H9 (cell line): ENCODE measurements around the gene PRKCA. TPM values are rescaled to one million over a fixed set of nuclear protein-coding genes. Genes with fewer than 3 reads are reported as not detected.

Experiments
- DNase-seq: peaks from one replicate; pipeline ENCODE4 v3.0.0-alpha.2; 2017
- H2AFZ ChIP-seq: one replicate; pipeline ENCODE4 v1.6.1; 2013; ENCODE audit warnings: mild to moderate bottlenecking, low read length, control low read depth, moderate library complexity
- H2AK5ac ChIP-seq: 2 replicates; pipeline ENCODE4 v1.6.1; 2013; ENCODE audit warnings: low read length, control low read depth, mixed read lengths; ENCODE audit not compliant: insufficient read length
- H2BK120ac ChIP-seq: one replicate; pipeline ENCODE4 v1.6.1; 2013; ENCODE audit warnings: low read depth, mild to moderate bottlenecking, low read length, control low read depth, inconsistent platforms; ENCODE audit not compliant: poor library complexity, severe bottlenecking
- H2BK12ac ChIP-seq: 2 replicates; pipeline ENCODE4 v1.6.1; 2013; ENCODE audit warnings: low read length, control low read depth, mixed read lengths, low read depth; ENCODE audit not compliant: insufficient read length
- H2BK15ac ChIP-seq: 2 replicates; pipeline ENCODE4 v1.6.1; 2013; ENCODE audit warnings: low read depth, low read length, control low read depth
- H2BK20ac ChIP-seq: one replicate; pipeline ENCODE4 v1.6.1; 2013; ENCODE audit warnings: low read depth, mild to moderate bottlenecking, low read length, control low read depth, inconsistent platforms; ENCODE audit not compliant: poor library complexity, severe bottlenecking
- H2BK5ac ChIP-seq: 2 replicates; pipeline ENCODE4 v1.6.1; 2013; ENCODE audit warnings: low read length, control low read depth, mixed read lengths; ENCODE audit not compliant: insufficient read length
- H3K14ac ChIP-seq: 2 replicates; pipeline ENCODE4 v1.6.1; 2013; ENCODE audit warnings: low read length, control low read depth; ENCODE audit not compliant: insufficient read depth
- H3K18ac ChIP-seq: 2 replicates; pipeline ENCODE4 v1.6.1; 2013; ENCODE audit warnings: low read depth, mild to moderate bottlenecking, mixed read lengths, low read length, control low read depth; ENCODE audit not compliant: insufficient read length
- H3K23ac ChIP-seq: 2 replicates; pipeline ENCODE4 v1.6.1; 2013; ENCODE audit warnings: low read length, control low read depth, mixed read lengths, low read depth; ENCODE audit not compliant: insufficient read length
- H3K23me2 ChIP-seq: 2 replicates; pipeline ENCODE4 v1.6.1; 2013; ENCODE audit warnings: low read depth, mild to moderate bottlenecking, mixed read lengths, low read length, control low read depth; ENCODE audit not compliant: insufficient read length, poor library complexity, severe bottlenecking
- H3K27ac ChIP-seq: 2 replicates; pipeline ENCODE4 v1.5.1; 2013; ENCODE audit warnings: low read length, control low read depth, mixed read lengths, low read depth; ENCODE audit not compliant: insufficient read length
- H3K27me3 ChIP-seq: 2 replicates; pipeline ENCODE4 v1.6.1; 2013; ENCODE audit warnings: low read length, control low read depth, inconsistent platforms; ENCODE audit not compliant: insufficient read depth
- H3K4ac ChIP-seq: 2 replicates; pipeline ENCODE4 v1.6.1; 2013; ENCODE audit warnings: low read depth, mild to moderate bottlenecking, control low read depth, inconsistent platforms, low read length, moderate library complexity
- H3K4me1 ChIP-seq: 2 replicates; pipeline ENCODE4 v1.6.1; 2013; ENCODE audit warnings: low read length, control low read depth, inconsistent platforms; ENCODE audit not compliant: insufficient read depth
- H3K4me2 ChIP-seq: 2 replicates; pipeline ENCODE4 v1.6.1; 2013; ENCODE audit warnings: low read length, control low read depth, mixed read lengths; ENCODE audit not compliant: insufficient read length, insufficient read depth
- H3K56ac ChIP-seq: 2 replicates; pipeline ENCODE4 v1.6.1; 2013; ENCODE audit warnings: low read depth, mild to moderate bottlenecking, mixed read lengths, low read length, control low read depth; ENCODE audit not compliant: insufficient read length
- H3K79me1 ChIP-seq: 2 replicates; pipeline ENCODE4 v1.6.1; 2013; ENCODE audit warnings: low read depth, mild to moderate bottlenecking, moderate library complexity, low read length, control low read depth, inconsistent platforms; ENCODE audit not compliant: insufficient read depth, poor library complexity, severe bottlenecking
- H3K79me2 ChIP-seq: 2 replicates; pipeline ENCODE4 v1.6.1; 2013; ENCODE audit warnings: low read length, control low read depth, inconsistent platforms; ENCODE audit not compliant: insufficient read depth
- H3K9ac ChIP-seq: 2 replicates; pipeline ENCODE4 v1.6.1; 2013; ENCODE audit warnings: low read length, control low read depth, mixed read lengths; ENCODE audit not compliant: insufficient read length; ENCODE audit errors: extremely low read depth
- H3K9me3 ChIP-seq: one replicate; pipeline ENCODE4 v1.6.1; 2013; ENCODE audit warnings: low read depth, low read length, inconsistent platforms; ENCODE audit not compliant: control insufficient read depth
- H3T11ph ChIP-seq: one replicate; pipeline ENCODE4 v1.6.1; 2013; ENCODE audit warnings: mild to moderate bottlenecking, low read length, control low read depth, inconsistent platforms
- H4K20me1 ChIP-seq: one replicate; pipeline ENCODE4 v1.6.1; 2013; ENCODE audit not compliant: control insufficient read depth, insufficient read length, insufficient read depth
- H4K5ac ChIP-seq: 2 replicates; pipeline ENCODE4 v1.6.1; 2013; ENCODE audit warnings: low read depth, mild to moderate bottlenecking, mixed read lengths, low read length, control low read depth; ENCODE audit not compliant: insufficient read length
- H4K8ac ChIP-seq: replicated peaks from 2 replicates; pipeline ENCODE4 v1.6.1; 2013; ENCODE audit warnings: low read length, control low read depth, mixed read lengths, low read depth; ENCODE audit not compliant: insufficient read length
- H4K91ac ChIP-seq: 2 replicates; pipeline ENCODE4 v1.6.1; 2013; ENCODE audit warnings: low read depth, mild to moderate bottlenecking, moderate library complexity, mixed read lengths, low read length, control low read depth; ENCODE audit not compliant: insufficient read length
- H3K27ac Mint-ChIP-seq, 3 experiments: 2 replicates in 2 of 3; 3 replicates in 1 of 3; pipeline ENCODE4 v1.8.0; 2020 to 2021; ENCODE audit warnings: mixed read lengths in 3 of 3, mild to moderate bottlenecking in 1 of 3, moderate library complexity in 1 of 3
- H3K27me3 Mint-ChIP-seq: 2 replicates; pipeline ENCODE4 v1.8.0; 2021; ENCODE audit warnings: low read depth, mild to moderate bottlenecking, moderate library complexity, mixed read lengths
- H3K36me3 Mint-ChIP-seq, 3 experiments: 2 replicates in 2 of 3; 3 replicates in 1 of 3; pipeline ENCODE4 v1.8.0; 2020 to 2021; ENCODE audit warnings: low read depth in 3 of 3, mixed read lengths in 3 of 3; ENCODE audit not compliant: insufficient read depth in 1 of 3
- H3K4me1 Mint-ChIP-seq, 2 experiments: 2 replicates each; pipeline ENCODE4 v1.8.0; 2020; ENCODE audit warnings: mixed read lengths in 2 of 2
- H3K4me3 Mint-ChIP-seq, 2 experiments: 2 replicates in 1 of 2; 3 replicates in 1 of 2; pipeline ENCODE4 v1.8.0; 2020 to 2021; ENCODE audit warnings: mild to moderate bottlenecking in 2 of 2, mixed read lengths in 2 of 2, moderate library complexity in 1 of 2
- H3K9me3 Mint-ChIP-seq, 2 experiments: 2 replicates in 1 of 2; 3 replicates in 1 of 2; pipeline ENCODE4 v1.8.0; 2020; ENCODE audit warnings: mild to moderate bottlenecking in 2 of 2, mixed read lengths in 2 of 2, moderate library complexity in 1 of 2
- WGBS: extraction: QIAGEN DNeasy Blood & Tissue Kit; methylation state at CpG from one replicate; pipeline ENCODE4 v1.1.7; 2013; ENCODE audit warnings: missing lambda C conversion rate, low lambda C conversion rate, mixed read lengths; ENCODE audit not compliant: insufficient read length; ENCODE audit errors: extremely low coverage; 5-methylcytosine and 5-hydroxymethylcytosine counted together
- total RNA-seq: library from RNA; stranded (reverse); gene quantifications from 2 replicates; pipeline ENCODE4 v1.2.1, GENCODE V29; 2021
- TF ChIP-seq, protein P1 (sequence below): fragments of 200-600 bp; sonication (generic); conservative IDR thresholded peaks from 3 replicates; pipeline ENCODE4 v1.8.0; 2021; ENCODE audit warnings: antibody characterized with exemption, mild to moderate bottlenecking

The PRKCA gene
- total RNA-seq, 1 experiment from 2014 or later, result 10.5 TPM

DNA sequence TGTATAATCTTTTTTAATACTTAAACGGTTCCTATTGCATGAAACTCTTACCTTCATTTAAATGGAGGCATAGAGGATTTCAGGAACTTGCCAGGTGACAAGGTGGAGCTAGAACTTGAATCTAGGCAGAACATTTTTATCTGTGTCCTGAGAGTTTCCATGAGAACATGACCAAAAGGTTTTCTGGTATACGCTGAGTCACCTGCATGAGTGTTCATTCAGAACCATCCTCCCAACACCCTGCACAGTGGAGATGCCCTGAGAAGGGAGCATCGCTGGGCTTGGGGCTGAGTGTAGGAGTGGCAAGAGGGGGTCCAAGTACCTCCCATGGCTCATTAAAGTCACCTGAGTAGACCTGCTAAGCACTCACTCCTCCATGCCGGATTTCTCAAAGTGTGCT lies 362.8 kb downstream of the PRKCA start:
- Histone ChIP-seq H2AK5ac (no peak overlapping the region), H3K9me3 (no peaks in the 10 kb centered on the region), H3K4me2 (no peak overlapping the region), H4K91ac (no peak overlapping the region), H3K27me3 (no peaks in the 10 kb centered on the region), H3K4me1 (no peaks in the 10 kb centered on the region), H2BK12ac (no peak overlapping the region), H2AFZ (no peak overlapping the region), H4K8ac (no peak overlapping the region), H3K4ac (no peak overlapping the region), H3K56ac (no peak overlapping the region), H3K23ac (no peak overlapping the region), H3K79me2 (no peaks in the 10 kb centered on the region), H3K27ac (no peak overlapping the region), H3K23me2 (no peaks in the 10 kb centered on the region), H2BK120ac (no peak overlapping the region), H3T11ph (no peak overlapping the region), H3K14ac (no peak overlapping the region), H3K79me1 (no peaks in the 10 kb centered on the region), H3K18ac (no peak overlapping the region), H2BK20ac (no peak overlapping the region), H2BK5ac (no peak overlapping the region), H4K20me1 (no peaks in the 10 kb centered on the region), H4K5ac (no peak overlapping the region), H2BK15ac (no peak overlapping the region), H3K9ac (no peak overlapping the region)
- no CpG with 5 or more reads among the region's 4 CpGs for WGBS
- Mint-ChIP-seq H3K36me3 (peaks cover 0 to 9% (median 1%) of the 10 kb centered on the region in 3 experiments; a peak in 3 of 7 replicates), H3K4me1 (peaks cover 18 to 22% of the 10 kb centered on the region in 2 experiments), H3K27me3 (no peaks in the 10 kb centered on the region), H3K9me3 (peaks cover 2 to 8% of the 10 kb centered on the region in 2 experiments; a peak in 3 of 5 replicates), H3K4me3 (no peak overlapping the region), H3K27ac (no peak overlapping the region)
- TF ChIP-seq, protein P1, sequence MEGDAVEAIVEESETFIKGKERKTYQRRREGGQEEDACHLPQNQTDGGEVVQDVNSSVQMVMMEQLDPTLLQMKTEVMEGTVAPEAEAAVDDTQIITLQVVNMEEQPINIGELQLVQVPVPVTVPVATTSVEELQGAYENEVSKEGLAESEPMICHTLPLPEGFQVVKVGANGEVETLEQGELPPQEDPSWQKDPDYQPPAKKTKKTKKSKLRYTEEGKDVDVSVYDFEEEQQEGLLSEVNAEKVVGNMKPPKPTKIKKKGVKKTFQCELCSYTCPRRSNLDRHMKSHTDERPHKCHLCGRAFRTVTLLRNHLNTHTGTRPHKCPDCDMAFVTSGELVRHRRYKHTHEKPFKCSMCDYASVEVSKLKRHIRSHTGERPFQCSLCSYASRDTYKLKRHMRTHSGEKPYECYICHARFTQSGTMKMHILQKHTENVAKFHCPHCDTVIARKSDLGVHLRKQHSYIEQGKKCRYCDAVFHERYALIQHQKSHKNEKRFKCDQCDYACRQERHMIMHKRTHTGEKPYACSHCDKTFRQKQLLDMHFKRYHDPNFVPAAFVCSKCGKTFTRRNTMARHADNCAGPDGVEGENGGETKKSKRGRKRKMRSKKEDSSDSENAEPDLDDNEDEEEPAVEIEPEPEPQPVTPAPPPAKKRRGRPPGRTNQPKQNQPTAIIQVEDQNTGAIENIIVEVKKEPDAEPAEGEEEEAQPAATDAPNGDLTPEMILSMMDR, result no peak
- no peak for DNase-seq
